ENCODE results near the gene SLC25A4. TPM values are rescaled to one million over a fixed set of nuclear protein-coding genes. Genes with fewer than 3 reads are reported as not detected.
"Not testable (repeated sequence)": the region's sequence is repeated elsewhere in the genome, so short reads cannot be mapped to it uniquely, and the experiment has no call there.

Gene SLC25A4
- total RNA-seq, 1 donor from 2014 or later = 24.1 TPM

- no peaks in the 10 kb centered on the region for H3K36me3 Mint-ChIP-seq (ENCODE audit: low read depth)
- no peak overlapping the region for H3K27ac Mint-ChIP-seq (ENCODE audit: unreplicated experiment)
- H3K9me3 Mint-ChIP-seq = no peaks in the 10 kb centered on the region
- no peaks in the 10 kb centered on the region for H3K4me1 Mint-ChIP-seq
- no peak overlapping the region for H3K4me3 Mint-ChIP-seq
- no peak for DNase-seq (ENCODE audit: low read depth, low spot score)
- no peak for TF ChIP-seq CTCF (conservative IDR thresholded peaks at IDR 0.05)
- H3K27me3 Mint-ChIP-seq (ENCODE audit: low read depth) = peaks cover 36% of the 10 kb centered on the region
These were observed 43.1 kb upstream of the SLC25A4 start for GRCh38 chr4:185099940-185100339.

GRCh38 chr4:185100423-185100822, 42.6 kb upstream of the SLC25A4 start:
- no peak for TF ChIP-seq CTCF (conservative IDR thresholded peaks at IDR 0.05)
- Mint-ChIP-seq H3K4me3 (no peak overlapping the region), H3K9me3 (no peaks in the 10 kb centered on the region), H3K27me3 (ENCODE audit: low read depth) (peaks cover 31% of the 10 kb centered on the region), H3K27ac (ENCODE audit: unreplicated experiment) (no peak overlapping the region), H3K36me3 (ENCODE audit: low read depth) (no peaks in the 10 kb centered on the region), H3K4me1 (no peaks in the 10 kb centered on the region)
- DNase-seq (ENCODE audit: low read depth, low spot score) = no peak

- Mint-ChIP-seq H3K36me3 (ENCODE audit: low read depth) (no peaks in the 10 kb centered on the region), H3K4me3 (no peak overlapping the region), H3K9me3 (no peaks in the 10 kb centered on the region), H3K27ac (ENCODE audit: unreplicated experiment) (no peak overlapping the region), H3K4me1 (peaks cover 4% of the 10 kb centered on the region), H3K27me3 (ENCODE audit: low read depth) (peaks cover 27% of the 10 kb centered on the region)
- no peak for DNase-seq (ENCODE audit: low read depth, low spot score)
- TF ChIP-seq CTCF (conservative IDR thresholded peaks at IDR 0.05) = no peak
These were observed 41.6 kb upstream of the SLC25A4 start for GRCh38 chr4:185101354-185101890.

GRCh38 chr4:185104733-185105132, 38.3 kb upstream of the SLC25A4 start:
- no peak for TF ChIP-seq CTCF (conservative IDR thresholded peaks at IDR 0.05)
- H3K4me1 Mint-ChIP-seq = peaks cover 8% of the 10 kb centered on the region
- H3K4me3 Mint-ChIP-seq = no peak overlapping the region
- no peak for DNase-seq (ENCODE audit: low read depth, low spot score)
- H3K27me3 Mint-ChIP-seq (ENCODE audit: low read depth) = peaks cover 13% of the 10 kb centered on the region
- no peaks in the 10 kb centered on the region for H3K36me3 Mint-ChIP-seq (ENCODE audit: low read depth)
- H3K27ac Mint-ChIP-seq (ENCODE audit: unreplicated experiment) = no peak overlapping the region
- H3K9me3 Mint-ChIP-seq = no peaks in the 10 kb centered on the region

- Mint-ChIP-seq H3K27me3 (ENCODE audit: low read depth) (peaks cover 12% of the 10 kb centered on the region), H3K36me3 (ENCODE audit: low read depth) (no peaks in the 10 kb centered on the region), H3K9me3 (no peaks in the 10 kb centered on the region), H3K27ac (ENCODE audit: unreplicated experiment) (no peak overlapping the region), H3K4me1 (peaks cover 14% of the 10 kb centered on the region), H3K4me3 (no peak overlapping the region)
- DNase-seq (ENCODE audit: low read depth, low spot score) = no peak
- TF ChIP-seq CTCF (conservative IDR thresholded peaks at IDR 0.05) = no peak
These were observed 36.7 kb upstream of the SLC25A4 start for GRCh38 chr4:185106353-185106752.

- not testable (repeated sequence) for H3K27me3 Mint-ChIP-seq (ENCODE audit: low read depth); DNase-seq (ENCODE audit: low read depth, low spot score); H3K9me3 Mint-ChIP-seq; H3K36me3 Mint-ChIP-seq (ENCODE audit: low read depth); H3K4me3 Mint-ChIP-seq; H3K27ac Mint-ChIP-seq (ENCODE audit: unreplicated experiment)
- H3K4me1 Mint-ChIP-seq = peaks cover 21% of the 10 kb centered on the region
These were observed 35.5 kb upstream of the SLC25A4 start for GRCh38 chr4:185107574-185107973.

Data from neural crest cell (in vitro differentiated cells).